Measurements from ENCODE around the gene GRIA2. TPM values are rescaled to one million over a fixed set of nuclear protein-coding genes. Genes with fewer than 3 reads are reported as not detected.

The GRIA2 gene
- total RNA-seq, 1 donor = not detected

- DNase-seq (ENCODE audit: low read depth) = no peak
- no peak overlapping the region for H3K4me3 ChIP-seq (ENCODE audit: low read depth, low read length)
- TF ChIP-seq, protein P1, sequence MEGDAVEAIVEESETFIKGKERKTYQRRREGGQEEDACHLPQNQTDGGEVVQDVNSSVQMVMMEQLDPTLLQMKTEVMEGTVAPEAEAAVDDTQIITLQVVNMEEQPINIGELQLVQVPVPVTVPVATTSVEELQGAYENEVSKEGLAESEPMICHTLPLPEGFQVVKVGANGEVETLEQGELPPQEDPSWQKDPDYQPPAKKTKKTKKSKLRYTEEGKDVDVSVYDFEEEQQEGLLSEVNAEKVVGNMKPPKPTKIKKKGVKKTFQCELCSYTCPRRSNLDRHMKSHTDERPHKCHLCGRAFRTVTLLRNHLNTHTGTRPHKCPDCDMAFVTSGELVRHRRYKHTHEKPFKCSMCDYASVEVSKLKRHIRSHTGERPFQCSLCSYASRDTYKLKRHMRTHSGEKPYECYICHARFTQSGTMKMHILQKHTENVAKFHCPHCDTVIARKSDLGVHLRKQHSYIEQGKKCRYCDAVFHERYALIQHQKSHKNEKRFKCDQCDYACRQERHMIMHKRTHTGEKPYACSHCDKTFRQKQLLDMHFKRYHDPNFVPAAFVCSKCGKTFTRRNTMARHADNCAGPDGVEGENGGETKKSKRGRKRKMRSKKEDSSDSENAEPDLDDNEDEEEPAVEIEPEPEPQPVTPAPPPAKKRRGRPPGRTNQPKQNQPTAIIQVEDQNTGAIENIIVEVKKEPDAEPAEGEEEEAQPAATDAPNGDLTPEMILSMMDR (IDR thresholded peaks at IDR 0.05; ENCODE audit: insufficient read depth, low read length) = no peak
Observed at GRCh38 chr4:157327666-157328065, 107.1 kb downstream of the GRIA2 start.

DNA sequence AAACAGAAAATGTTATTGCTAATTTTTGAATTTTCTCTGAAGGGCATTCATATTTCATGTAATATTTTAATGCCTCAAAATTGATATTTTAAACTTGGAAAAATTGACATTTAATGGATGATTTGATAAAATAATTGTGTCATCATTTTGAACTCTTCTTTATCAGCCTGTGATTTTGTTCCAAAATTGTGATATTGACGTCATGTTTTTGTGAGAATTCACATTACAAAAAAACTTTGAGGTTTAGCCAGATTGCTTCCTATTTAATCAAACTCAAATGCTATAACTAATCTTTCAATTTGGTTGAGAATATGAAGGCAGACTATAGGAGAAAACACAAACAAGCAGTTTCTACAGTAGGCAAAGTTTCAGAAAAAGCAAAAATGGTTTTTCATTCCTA lies 137.4 kb downstream of the GRIA2 start:
- no peak for DNase-seq (ENCODE audit: low read depth)
- H3K4me3 ChIP-seq (ENCODE audit: low read depth, low read length) = no peak overlapping the region
- TF ChIP-seq, protein P1 (IDR thresholded peaks at IDR 0.05; ENCODE audit: insufficient read depth, low read length) = no peak

- no peak for DNase-seq (ENCODE audit: low read depth)
- no peak overlapping the region for H3K4me3 ChIP-seq (ENCODE audit: low read depth, low read length)
- TF ChIP-seq, protein P1 (IDR thresholded peaks at IDR 0.05; ENCODE audit: insufficient read depth, low read length) = no peak
Observed at GRCh38 chr4:157358439-157358838, 137.9 kb downstream of the GRIA2 start.

DNA sequence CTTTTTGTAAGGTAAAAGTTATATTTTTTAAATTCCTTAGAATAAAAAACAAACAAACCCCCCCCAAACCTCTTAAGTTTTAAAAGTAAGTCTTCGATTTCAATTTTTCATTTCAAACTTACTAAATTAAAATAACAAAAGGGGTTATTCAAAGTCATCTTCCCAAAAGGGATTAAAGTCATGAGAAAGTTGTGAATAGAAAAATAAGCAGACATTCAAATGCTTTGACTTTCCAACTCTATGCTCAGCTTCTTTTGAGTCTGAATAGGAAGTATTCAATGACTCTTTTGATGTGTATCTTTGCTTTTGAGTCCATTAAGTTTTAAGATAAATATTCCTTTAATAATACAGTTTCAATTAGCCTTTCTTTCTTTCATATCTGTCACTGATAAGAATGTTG lies 138.3 kb downstream of the GRIA2 start:
- H3K4me3 ChIP-seq (ENCODE audit: low read depth, low read length) = no peak overlapping the region
- TF ChIP-seq, protein P1 (IDR thresholded peaks at IDR 0.05; ENCODE audit: insufficient read depth, low read length) = no peak
- DNase-seq (ENCODE audit: low read depth) = no peak

GRCh38 chr4:157363360-157363759 lies 142.8 kb downstream of the GRIA2 start:
- DNase-seq (ENCODE audit: low read depth) = no peak
- H3K4me3 ChIP-seq (ENCODE audit: low read depth, low read length) = no peak overlapping the region
- TF ChIP-seq, protein P1 (IDR thresholded peaks at IDR 0.05; ENCODE audit: insufficient read depth, low read length) = no peak

GRCh38 chr4:157372154-157372553 lies 151.6 kb downstream of the GRIA2 start:
- no peak for DNase-seq (ENCODE audit: low read depth)
- H3K4me3 ChIP-seq (ENCODE audit: low read depth, low read length) = no peak overlapping the region
- TF ChIP-seq, protein P1 (IDR thresholded peaks at IDR 0.05; ENCODE audit: insufficient read depth, low read length) = no peak

GRCh38 chr4:157372567-157372966 lies 152.0 kb downstream of the GRIA2 start:
- DNase-seq (ENCODE audit: low read depth) = no peak
- H3K4me3 ChIP-seq (ENCODE audit: low read depth, low read length) = no peak overlapping the region
- TF ChIP-seq, protein P1 (IDR thresholded peaks at IDR 0.05; ENCODE audit: insufficient read depth, low read length) = no peak

Data from fibroblast of the aortic adventitia (primary cell).